K562 (cell line): Measurements from ENCODE around the gene ABCC6. TPM values are rescaled to one million over a fixed set of nuclear protein-coding genes. Genes with fewer than 3 reads are reported as not detected.
"Not testable (repeated sequence)": the region's sequence is repeated elsewhere in the genome, so short reads cannot be mapped to it uniquely, and the experiment has no call there.

Experiments used
- ATAC-seq: fragments of 200-7000 bp; cut with Tn5 transposase; 3 replicates; pipeline ENCODE4 v1.9.1; 2020; ENCODE audit warnings: moderate library complexity
- BruUV-seq: library from RNA; stranded (reverse); fragments of 400-500 nt; replicated peaks from 2 replicates; lab custom pipeline; 2021; lab: Mats Ljungman, UMichigan
- CTCF ChIA-PET: fragments of 300-600 bp; formaldehyde crosslinking; extraction: SDS; loops from one replicate; lab custom pipeline; 2021; ENCODE audit warnings: low intra/inter-chr PET ratio; lab: Yijun Ruan, JAX
- POLR2A ChIA-PET: fragments of 300-600, 350-650 bp; sonication (Branson Sonifier 250); formaldehyde crosslinking; extraction: SDS; loops from one replicate; lab custom pipeline; 2021; ENCODE audit warnings: antibody characterized with exemption, inconsistent platforms; lab: Yijun Ruan, JAX
- DNase-seq, 4 experiments: peaks; one replicate each; pipeline versions ENCODE4 v3.0.0 to v3.0.0-alpha.2; 2011 to 2018; ENCODE audit warnings: low spot score in 3 of 4, mixed read lengths in 3 of 4; ENCODE audit errors: extremely low read depth in 1 of 4
- FAIRE-seq: peaks from 2 replicates; lab custom pipeline; 2011; peaks lifted over from hg19 to GRCh38; lab: Jason Lieb, UNC
- H2AFZ ChIP-seq: 2 replicates; pipeline ENCODE4 v1.6.0; 2011; ENCODE audit warnings: low read depth, low read length, control low read depth, inconsistent platforms
- H3K27ac ChIP-seq: fragments of 200-600 bp; 3 replicates; pipeline ENCODE4 v1.8.0; 2011; ENCODE audit warnings: low read depth, mild to moderate bottlenecking, control low read depth, inconsistent platforms, low read length, moderate library complexity, mixed read lengths; ENCODE audit errors: extremely low read depth
- H3K27me3 ChIP-seq, 2 experiments: fragments of 300-600 bp in 1 of 2; 2 replicates in 1 of 2; 3 replicates in 1 of 2; pipeline versions ENCODE4 v1.6.0 to v1.8.0; 2011; ENCODE audit warnings: inconsistent platforms in 2 of 2, low read length in 2 of 2, mild to moderate bottlenecking in 1 of 2, mixed read lengths in 1 of 2, moderate library complexity in 1 of 2; ENCODE audit not compliant: control insufficient read depth in 2 of 2, insufficient read depth in 2 of 2
- H3K36me3 ChIP-seq: fragments of 300-600 bp; 3 replicates; pipeline ENCODE4 v1.8.0; 2011; ENCODE audit warnings: mild to moderate bottlenecking, low read length, inconsistent platforms; ENCODE audit not compliant: control insufficient read depth, insufficient read depth
- H3K4me1 ChIP-seq, 2 experiments: fragments of 200-600 bp in 1 of 2; replicated peaks in 1 of 2; 2 replicates in 1 of 2; 3 replicates in 1 of 2; pipeline versions ENCODE4 v1.5.1 to v1.8.0; 2011; ENCODE audit warnings: inconsistent platforms in 2 of 2, low read length in 2 of 2, mild to moderate bottlenecking in 1 of 2, mixed read lengths in 1 of 2, moderate library complexity in 1 of 2; ENCODE audit not compliant: control insufficient read depth in 2 of 2, insufficient read depth in 2 of 2
- H3K4me2 ChIP-seq: 2 replicates; pipeline ENCODE4 v1.6.1; 2011; ENCODE audit warnings: low read length, control low read depth, inconsistent platforms, mixed read lengths; ENCODE audit not compliant: insufficient read depth
- H3K4me3 ChIP-seq: fragments of 200-600 bp; sonication (generic), shearing (Covaris generic); 2 replicates; pipeline ENCODE4 v1.5.1; 2016; ENCODE audit warnings: control low read depth, inconsistent platforms
- H3K79me2 ChIP-seq: fragments of 200-600 bp; 3 replicates; pipeline ENCODE4 v1.8.0; 2011; ENCODE audit warnings: low read length, inconsistent platforms; ENCODE audit not compliant: control insufficient read depth, insufficient read depth
- H3K9ac ChIP-seq, 2 experiments: 2 replicates each; pipeline versions ENCODE4 v1.6.0 to v1.6.1; 2011; ENCODE audit warnings: low read depth in 2 of 2, low read length in 2 of 2, control low read depth in 1 of 2, inconsistent platforms in 1 of 2, mild to moderate bottlenecking in 1 of 2, mixed read lengths in 1 of 2; ENCODE audit not compliant: insufficient read depth in 1 of 2
- H3K9me1 ChIP-seq: one replicate; pipeline ENCODE4 v1.6.0; 2011; ENCODE audit warnings: inconsistent platforms, mild to moderate bottlenecking, low read length, moderate library complexity; ENCODE audit not compliant: control insufficient read depth, insufficient read depth
- H3K9me3 ChIP-seq: replicated peaks from 2 replicates; pipeline ENCODE4 v1.5.1; 2011; ENCODE audit warnings: low read depth, low read length, inconsistent platforms; ENCODE audit not compliant: control insufficient read depth, insufficient read depth
- H4K20me1 ChIP-seq: replicated peaks from 2 replicates; pipeline ENCODE4 v1.6.1; 2011; ENCODE audit warnings: low read length, inconsistent platforms, mixed read lengths; ENCODE audit not compliant: control insufficient read depth, insufficient read depth
- JUND ChIP-seq, 2 experiments: IDR thresholded peaks; 2 replicates in 1 of 2; 3 replicates in 1 of 2; pipeline ENCODE4 v1.6.1; 2011; ENCODE audit warnings: borderline replicate concordance in 2 of 2, low read depth in 2 of 2, low read length in 2 of 2, improper control_type of control experiment in 1 of 2, missing biosample characterization in 1 of 2, missing genetic modification characterization in 1 of 2, missing genetic modification reagents in 1 of 2
- SPI1 ChIP-seq: IDR thresholded peaks from 2 replicates; pipeline ENCODE4 v1.6.1; 2011; ENCODE audit warnings: low read depth, low read length, control low read depth, borderline replicate concordance
- SRF ChIP-seq, 2 experiments: fragments of 250-450, 450-650 bp in 1 of 2; sonication (Bioruptor Pico) in 1 of 2; sonication (generic) in 1 of 2; formaldehyde crosslinking; IDR thresholded peaks; 2 replicates each; pipeline versions ENCODE4 v1.5.0 to v1.5.1; 2020 to 2022; ENCODE audit warnings: mild to moderate bottlenecking in 1 of 2, missing genetic modification reagents in 1 of 2
- WGBS: fragments of 100-300 bp; shearing (Covaris generic); methylation state at CpG from one replicate; pipeline ENCODE4 v1.1.6; 2016; ENCODE audit warnings: low coverage, mixed read lengths; ENCODE audit not compliant: insufficient coverage; ENCODE audit errors: missing lambda C conversion rate; 5-methylcytosine and 5-hydroxymethylcytosine counted together
- in situ Hi-C: fragments of 300-500 bp; cut with MboI; formaldehyde crosslinking; loops from 4 replicates; pipeline ENCODE4 v1.15.0; 2018; ENCODE audit warnings: inconsistent platforms, mixed read lengths
- intact Hi-C: fragments of 100-400 bp; cut with micrococcal nuclease; formaldehyde crosslinking; loops from 2 replicates; pipeline ENCODE4 v1.14.2; 2022
- polyA plus RNA-seq, 8 experiments: library from polyadenylated mRNA; depleted of rRNA in 4 of 8; stranded (reverse) in 5 of 8; unstranded in 3 of 8; fragments of >200 nt; fragmentation: Nextera tagmentation in 2 of 8; fragmentation: Illumina TruSeq in 1 of 8; extraction: Ambion mirVana in 2 of 8; extraction: Trizol in 1 of 8; gene quantifications; 2 replicates each; pipeline versions ENCODE4 v1.2.1 to v1.2.3, GENCODE V29; 2011 to 2014; ENCODE audit warnings: inconsistent platforms in 1 of 8, missing spikeins in 1 of 8
- total RNA-seq, 7 experiments: library from RNA; depleted of rRNA in 6 of 7; stranded (reverse); fragments of >200 nt in 6 of 7; fragmentation: Illumina TruSeq in 2 of 7; extraction: Trizol in 2 of 7; gene quantifications; 2 replicates each; pipeline versions ENCODE4 v1.2.1 to v1.2.3, GENCODE V29; 2011 to 2021; ENCODE audit warnings: low replicate concordance in 1 of 7
- TF ChIP-seq, protein P1 (sequence below), 3 experiments: IDR thresholded peaks in 2 of 3; conservative IDR thresholded peaks in 1 of 3; 2 replicates each; pipeline ENCODE4 v1.5.1; 2011 to 2012; ENCODE audit warnings: low read length in 3 of 3, mild to moderate bottlenecking in 3 of 3, control low read depth in 2 of 3, improper control_type of control experiment in 1 of 3, inconsistent platforms in 1 of 3, low read depth in 1 of 3, mixed read lengths in 1 of 3, moderate library complexity in 1 of 3; ENCODE audit not compliant: insufficient read depth in 2 of 3

ABCC6 gene
- total and polyA plus RNA-seq, 9 of the 15 experiments (the other 6 are each of a cell fraction or from before 2014, with no cell fraction given): 0.03 to 0.46 (median 0.07) TPM; not detected in 4

DNA sequence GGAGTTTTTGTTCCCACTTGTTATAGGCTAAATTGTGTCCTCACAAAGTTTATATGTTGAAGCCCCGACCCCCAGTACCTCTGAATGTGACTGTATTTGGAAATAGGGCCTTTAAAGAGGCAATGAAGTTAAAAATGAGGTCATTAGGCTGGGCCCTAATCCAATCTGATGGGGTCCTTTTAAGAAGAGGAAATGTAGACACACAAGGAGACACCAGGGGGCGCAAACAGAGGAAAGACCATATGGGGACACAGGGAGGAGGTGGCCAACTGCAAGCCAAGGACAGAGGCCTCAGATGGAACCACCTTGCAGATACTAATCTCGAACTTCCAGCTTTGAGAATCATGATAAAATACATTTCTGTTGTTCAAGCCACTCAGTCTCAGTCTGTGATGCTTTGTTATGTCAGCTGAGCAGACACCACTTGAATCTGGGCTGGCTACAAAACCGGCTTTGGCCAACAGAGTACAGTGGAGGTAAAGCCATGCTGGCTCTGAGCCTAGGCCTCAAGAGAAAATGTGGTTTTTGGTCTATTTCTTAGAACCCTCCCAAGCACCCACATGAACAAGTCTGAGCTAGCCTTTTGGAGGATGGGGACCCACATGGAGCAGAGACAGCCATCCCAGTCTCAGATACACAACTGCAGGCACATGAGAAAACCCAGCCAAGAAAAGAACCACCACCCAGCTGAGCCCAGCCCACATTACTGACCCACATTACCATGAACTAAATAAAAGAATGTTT is 20.7 kb downstream of the ABCC6 start:
- H3K9me3 ChIP-seq; POLR2A ChIA-PET; H3K27ac ChIP-seq; in situ Hi-C loops; H3K9me1 ChIP-seq; H3K9ac ChIP-seq; H3K4me2 ChIP-seq; H3K27me3 ChIP-seq; intact Hi-C loops; H3K4me3 ChIP-seq; BruUV-seq; H2AFZ ChIP-seq; H3K79me2 ChIP-seq; H3K4me1 ChIP-seq; H3K36me3 ChIP-seq; CTCF ChIA-PET; H4K20me1 ChIP-seq; TF ChIP-seq JUND (tag; IDR thresholded peaks at IDR 0.05; ENCODE audit: borderline replicate concordance, low read depth, low read length): not testable (repeated sequence)
- DNase-seq: peak in 1 of 4 experiments; percentile 75
- peak; percentile 93 for ATAC-seq
- 0% methylated on average over 2 of the region's 4 CpGs for WGBS
- TF ChIP-seq SRF (CRISPR knock-in tag; IDR thresholded peaks at IDR 0.05) (peak in 1 of 2 experiments; percentile 89; a peak in 2 of 4 replicates), SPI1 (0 out of 2 replicates have a peak, but pooled peaks have one; percentile 4), JUND (IDR thresholded peaks at IDR 0.05; ENCODE audit: borderline replicate concordance, low read depth, low read length) (0 out of 2 replicates have a peak, but pooled peaks have one; percentile 10)
- TF ChIP-seq, protein P1, sequence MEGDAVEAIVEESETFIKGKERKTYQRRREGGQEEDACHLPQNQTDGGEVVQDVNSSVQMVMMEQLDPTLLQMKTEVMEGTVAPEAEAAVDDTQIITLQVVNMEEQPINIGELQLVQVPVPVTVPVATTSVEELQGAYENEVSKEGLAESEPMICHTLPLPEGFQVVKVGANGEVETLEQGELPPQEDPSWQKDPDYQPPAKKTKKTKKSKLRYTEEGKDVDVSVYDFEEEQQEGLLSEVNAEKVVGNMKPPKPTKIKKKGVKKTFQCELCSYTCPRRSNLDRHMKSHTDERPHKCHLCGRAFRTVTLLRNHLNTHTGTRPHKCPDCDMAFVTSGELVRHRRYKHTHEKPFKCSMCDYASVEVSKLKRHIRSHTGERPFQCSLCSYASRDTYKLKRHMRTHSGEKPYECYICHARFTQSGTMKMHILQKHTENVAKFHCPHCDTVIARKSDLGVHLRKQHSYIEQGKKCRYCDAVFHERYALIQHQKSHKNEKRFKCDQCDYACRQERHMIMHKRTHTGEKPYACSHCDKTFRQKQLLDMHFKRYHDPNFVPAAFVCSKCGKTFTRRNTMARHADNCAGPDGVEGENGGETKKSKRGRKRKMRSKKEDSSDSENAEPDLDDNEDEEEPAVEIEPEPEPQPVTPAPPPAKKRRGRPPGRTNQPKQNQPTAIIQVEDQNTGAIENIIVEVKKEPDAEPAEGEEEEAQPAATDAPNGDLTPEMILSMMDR (IDR thresholded peaks at IDR 0.05 in 2 of 3, conservative IDR thresholded peaks at IDR 0.05 in 1 of 3; ENCODE audit: insufficient read depth in 2 of 3, low read depth in 1 of 3, low read length in 3 of 3): peak; percentile 42 to 52 (median 48); a peak in 5 of 6 replicates
- peak; percentile 96 for FAIRE-seq

DNA sequence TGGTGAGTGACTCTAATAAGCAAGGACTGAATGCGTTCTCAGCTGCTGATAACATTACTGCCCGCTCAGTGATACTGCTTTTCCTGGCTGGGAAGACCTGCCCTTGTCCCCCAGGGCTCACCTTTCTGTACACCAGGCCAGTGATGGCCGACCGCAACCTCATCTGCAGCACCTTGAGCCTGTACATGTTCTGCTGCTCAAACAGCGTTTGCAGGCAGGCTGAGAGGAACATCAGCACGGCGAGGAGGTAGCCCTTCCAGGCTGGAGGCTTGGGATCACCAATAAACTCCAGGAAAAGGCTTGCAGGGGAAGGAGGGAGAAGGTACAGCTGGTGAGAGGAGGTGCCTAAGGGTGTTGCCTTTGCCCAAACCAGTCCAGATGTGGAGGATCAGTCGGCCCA is 21.4 kb downstream of the ABCC6 start:
- H3K4me2 ChIP-seq, ATAC-seq, H3K4me1 ChIP-seq, BruUV-seq, H3K27ac ChIP-seq, DNase-seq, POLR2A ChIA-PET, H4K20me1 ChIP-seq, CTCF ChIA-PET, intact Hi-C loops, H3K9me3 ChIP-seq, H3K27me3 ChIP-seq, H3K79me2 ChIP-seq, H3K36me3 ChIP-seq, in situ Hi-C loops, H3K4me3 ChIP-seq, H2AFZ ChIP-seq, FAIRE-seq, H3K9me1 ChIP-seq, H3K9ac ChIP-seq: not testable (repeated sequence)
- WGBS: 10% methylated on average over 2 of the region's 8 CpGs

DNA sequence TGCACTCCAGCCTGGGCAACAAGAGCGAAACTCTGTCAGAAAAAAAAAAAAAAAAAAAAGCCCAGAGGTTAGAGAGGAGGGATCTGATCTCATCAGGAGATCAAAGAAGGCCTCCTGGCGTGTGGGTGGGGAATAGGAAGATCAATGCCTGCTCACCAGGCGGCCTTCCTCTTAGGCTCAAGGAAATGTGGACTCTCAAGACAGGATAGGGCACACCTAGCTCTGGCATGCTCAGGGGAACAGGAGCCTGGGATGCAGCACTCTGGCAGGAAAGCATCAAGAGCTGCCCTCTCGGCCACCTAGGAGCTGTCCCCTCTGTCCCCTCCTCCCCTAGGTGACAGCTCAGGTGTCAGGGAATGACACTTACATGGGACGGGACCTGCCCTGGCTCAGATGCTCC is 22.9 kb downstream of the ABCC6 start:
- H3K4me2 ChIP-seq, in situ Hi-C loops, H3K79me2 ChIP-seq, H4K20me1 ChIP-seq, H3K27me3 ChIP-seq, ATAC-seq, H3K9ac ChIP-seq, H3K27ac ChIP-seq, H3K4me3 ChIP-seq, H3K36me3 ChIP-seq, H3K9me1 ChIP-seq, H2AFZ ChIP-seq, CTCF ChIA-PET, BruUV-seq, intact Hi-C loops, H3K9me3 ChIP-seq, H3K4me1 ChIP-seq, FAIRE-seq, DNase-seq: not testable (repeated sequence)
- 9% methylated on average over 3 of the region's 5 CpGs for WGBS
- POLR2A ChIA-PET: interaction anchor here (0.6 kb wide), 1 partner anchor 18 kb away, joined by 3 read pairs; no protein-coding TSS in a partner anchor
